Measurements from ENCODE around the gene UBQLN4. TPM values are rescaled to one million over a fixed set of nuclear protein-coding genes. Genes with fewer than 3 reads are reported as not detected.
A peak's percentile ranks its signal among the peaks of the same experiment; 100 is the strongest.

UBQLN4 gene
- total RNA-seq, 1 experiment from 2014 or later = 36.6 TPM

DNA sequence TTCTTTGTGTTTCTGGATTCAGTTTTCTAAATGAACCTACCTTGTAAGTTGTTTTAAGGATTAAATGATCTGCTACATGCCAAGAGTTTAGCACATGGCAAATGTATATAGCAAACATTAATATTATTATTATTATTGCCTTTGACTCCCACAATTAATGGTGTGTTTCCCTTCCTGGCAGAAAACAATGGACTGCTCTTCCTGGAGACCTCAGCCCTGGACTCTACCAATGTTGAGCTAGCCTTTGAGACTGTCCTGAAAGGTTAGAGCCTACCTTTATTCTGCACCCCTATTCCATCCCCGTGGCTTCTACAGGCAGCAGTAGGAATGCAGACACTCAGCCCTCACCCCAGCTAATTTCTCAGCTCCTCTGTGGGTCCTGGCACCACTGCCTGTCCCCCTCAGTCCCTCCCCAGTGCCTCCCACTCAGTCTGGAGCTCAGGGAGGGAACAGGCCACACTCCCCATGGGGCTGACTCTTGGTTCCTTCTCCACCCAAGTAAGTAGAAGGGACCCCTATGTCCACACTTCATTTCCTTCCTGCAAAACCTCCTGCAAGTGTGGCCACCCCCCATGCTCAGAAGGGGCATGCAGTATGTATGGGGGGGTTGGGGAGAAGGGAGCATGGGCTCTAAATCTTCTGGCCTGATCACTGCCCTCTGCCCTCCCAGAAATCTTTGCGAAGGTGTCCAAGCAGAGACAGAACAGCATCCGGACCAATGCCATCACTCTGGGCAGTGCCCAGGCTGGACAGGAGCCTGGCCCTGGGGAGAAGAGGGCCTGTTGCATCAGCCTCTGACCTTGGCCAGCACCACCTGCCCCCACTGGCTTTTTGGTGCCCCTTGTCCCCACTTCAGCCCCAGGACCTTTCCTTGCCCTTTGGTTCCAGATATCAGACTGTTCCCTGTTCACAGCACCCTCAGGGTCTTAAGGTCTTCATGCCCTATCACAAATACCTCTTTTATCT, 16.2 kb upstream of the UBQLN4 start:
- in situ Hi-C loops (cut with HindIII; ENCODE audit: low pct_unique_long_range_greater_than_20kb, low sequenced_read_pairs) = no loop called here
- no peak for DNase-seq (ENCODE audit: low read depth)

DNA sequence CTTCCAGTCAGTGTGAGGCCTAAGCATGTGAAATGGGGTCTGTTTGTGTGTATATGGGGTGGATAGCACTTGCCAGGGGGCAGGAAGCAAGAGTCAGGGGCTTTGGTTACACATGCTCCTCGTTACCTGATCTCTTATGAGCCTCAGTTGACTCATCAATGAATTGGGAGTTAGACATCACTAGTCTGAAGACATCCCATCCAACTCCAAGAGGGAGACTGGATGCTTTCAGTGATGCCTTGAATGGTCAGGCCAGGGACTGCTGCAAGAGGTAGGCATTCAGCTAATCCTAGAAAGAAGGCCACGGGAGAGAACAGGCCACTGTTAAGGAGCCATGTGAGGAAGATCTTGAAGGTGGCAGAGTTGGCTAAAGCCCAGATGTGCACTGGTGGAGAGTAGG, 13.7 kb upstream of the UBQLN4 start:
- in situ Hi-C loops (cut with HindIII; ENCODE audit: low pct_unique_long_range_greater_than_20kb, low sequenced_read_pairs) = no loop called here
- no peak for DNase-seq (ENCODE audit: low read depth)

DNA sequence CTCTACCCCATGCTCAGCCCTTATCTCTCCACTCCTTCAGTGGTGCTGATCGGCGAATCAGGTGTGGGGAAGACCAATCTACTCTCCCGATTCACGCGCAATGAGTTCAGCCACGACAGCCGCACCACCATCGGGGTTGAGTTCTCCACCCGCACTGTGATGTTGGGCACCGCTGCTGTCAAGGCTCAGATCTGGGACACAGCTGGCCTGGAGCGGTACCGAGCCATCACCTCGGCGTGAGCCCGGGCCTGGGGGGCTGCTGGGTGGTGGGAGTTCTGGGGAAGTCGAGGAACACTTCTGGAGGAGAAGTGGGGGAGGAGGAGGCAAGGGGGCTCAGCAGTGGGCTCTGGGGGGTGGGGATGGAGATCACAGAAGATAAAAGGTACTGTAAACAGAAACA, 12.3 kb upstream of the UBQLN4 start:
- DNase-seq (ENCODE audit: low read depth) = no peak
- in situ Hi-C loops (cut with HindIII; ENCODE audit: low pct_unique_long_range_greater_than_20kb, low sequenced_read_pairs) = no loop called here

DNA sequence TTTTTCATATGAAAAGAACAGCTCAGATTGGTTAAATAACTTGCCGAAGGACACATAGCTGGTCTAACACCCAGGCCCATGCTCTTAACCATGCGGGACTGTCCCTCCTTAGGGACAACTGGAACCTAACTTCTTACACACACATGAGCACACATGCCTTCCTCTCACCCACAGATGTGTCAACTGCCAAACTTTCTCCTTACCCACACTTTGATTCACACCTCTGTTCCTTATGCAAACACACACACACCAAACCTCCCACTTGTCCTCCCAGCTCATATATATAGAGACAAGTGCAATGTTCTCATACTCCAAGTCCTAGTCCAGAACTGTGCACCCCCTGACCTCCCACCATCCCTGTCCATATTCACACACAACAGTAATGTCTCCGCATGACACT, 11.6 kb upstream of the UBQLN4 start:
- no peak for DNase-seq (ENCODE audit: low read depth)
- in situ Hi-C loops (cut with HindIII; ENCODE audit: low pct_unique_long_range_greater_than_20kb, low sequenced_read_pairs) = no loop called here

DNA sequence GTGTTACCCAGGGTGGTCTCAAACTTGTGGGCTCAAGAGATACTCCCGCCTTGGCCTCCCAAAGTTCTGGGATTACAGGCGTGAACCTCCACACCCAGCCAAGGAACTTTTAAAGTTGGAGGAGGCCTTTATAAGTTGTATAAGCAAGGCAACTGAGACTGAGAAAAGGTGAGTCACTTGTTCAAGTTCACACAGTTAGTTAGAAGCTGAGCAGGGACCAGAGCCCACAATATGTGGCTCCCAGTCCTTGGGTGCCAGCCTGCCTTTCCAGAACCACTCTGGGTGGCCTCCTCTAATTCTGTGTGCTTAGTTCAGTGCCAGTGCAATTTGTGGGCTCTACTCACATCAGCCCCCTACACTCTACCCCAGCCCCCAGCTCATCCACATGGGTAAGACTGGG, 11.0 kb upstream of the UBQLN4 start:
- in situ Hi-C loops (cut with HindIII; ENCODE audit: low pct_unique_long_range_greater_than_20kb, low sequenced_read_pairs) = no loop called here
- DNase-seq (ENCODE audit: low read depth) = no peak

DNA sequence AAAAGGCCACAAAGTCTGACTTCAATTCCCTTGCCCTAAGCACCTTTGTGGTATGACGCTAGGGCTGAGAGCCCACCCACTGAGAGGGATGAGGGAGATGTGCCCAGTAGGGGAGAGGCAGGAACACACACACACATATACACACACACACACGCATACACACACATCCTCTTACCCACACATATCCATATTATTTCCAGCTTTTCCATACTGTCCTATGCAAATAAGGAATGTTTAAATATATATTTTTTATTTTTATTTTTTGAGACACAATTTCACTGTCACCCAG, 10.3 kb upstream of the UBQLN4 start:
- DNase-seq (ENCODE audit: low read depth) = no peak
- in situ Hi-C loops (cut with HindIII; ENCODE audit: low pct_unique_long_range_greater_than_20kb, low sequenced_read_pairs) = no loop called here

DNA sequence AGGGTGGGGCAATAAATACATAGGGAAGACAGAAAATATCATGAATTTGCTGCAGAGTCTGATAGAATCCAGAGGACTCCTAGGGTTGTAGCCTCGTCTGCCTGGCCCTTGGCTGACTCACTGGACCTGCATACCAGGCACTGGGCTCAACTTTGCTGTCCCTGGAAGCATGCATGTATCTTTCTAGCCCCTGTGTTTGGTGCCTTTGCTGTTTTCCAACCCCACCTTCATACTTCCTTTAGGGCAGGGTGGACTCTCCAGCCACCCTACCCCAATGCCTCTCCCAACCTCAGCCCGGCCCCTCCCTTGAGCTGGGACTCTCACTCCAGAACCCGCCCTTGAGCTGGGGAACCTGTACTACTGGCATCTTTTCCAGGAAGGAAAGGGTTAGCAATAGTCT, 8.6 kb upstream of the UBQLN4 start:
- in situ Hi-C loops (cut with HindIII; ENCODE audit: low pct_unique_long_range_greater_than_20kb, low sequenced_read_pairs) = no loop called here
- no peak for DNase-seq (ENCODE audit: low read depth)

DNA sequence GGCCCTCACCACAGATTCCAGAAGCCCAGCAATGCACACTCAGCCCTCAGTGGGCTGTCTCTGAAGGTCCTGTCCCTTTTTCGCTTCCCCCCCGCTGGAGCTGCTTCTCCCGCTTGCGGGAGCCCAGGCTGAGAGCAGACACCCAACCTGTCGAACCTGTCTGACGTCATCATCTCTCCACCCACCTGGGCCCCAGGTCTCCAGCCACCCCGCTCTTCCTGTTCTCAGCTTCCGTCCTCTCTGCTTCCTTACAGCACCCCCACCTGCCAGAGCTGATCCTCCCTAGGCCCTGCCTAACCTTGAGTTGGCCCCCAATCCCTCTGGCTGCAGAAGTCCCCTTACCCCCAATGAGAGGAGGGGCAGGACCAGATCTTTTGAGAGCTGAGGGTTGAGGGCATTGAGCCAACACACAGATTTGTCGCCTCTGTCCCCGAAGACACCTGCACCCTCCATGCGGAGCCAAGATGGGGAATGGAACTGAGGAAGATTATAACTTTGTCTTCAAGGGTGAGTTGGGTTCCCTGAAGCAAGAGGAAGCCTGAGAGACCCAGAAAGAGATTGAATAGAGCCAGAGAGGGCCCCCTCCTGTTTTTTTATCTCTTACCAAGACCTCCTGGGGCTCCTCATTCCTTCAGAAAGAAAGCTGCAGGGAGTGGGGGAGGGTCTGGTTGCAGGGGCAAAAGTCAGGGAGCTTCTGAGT, 7.5 kb upstream of the UBQLN4 start, which contains the start of gene RAB25:
TSS of gene RAB25 (plus strand) at position 224 of the 700 bp plus-strand sequence. CDS start at position 465, 241 bp downstream.
- in situ Hi-C loops (cut with HindIII; ENCODE audit: low pct_unique_long_range_greater_than_20kb, low sequenced_read_pairs) = no loop called here

DNA sequence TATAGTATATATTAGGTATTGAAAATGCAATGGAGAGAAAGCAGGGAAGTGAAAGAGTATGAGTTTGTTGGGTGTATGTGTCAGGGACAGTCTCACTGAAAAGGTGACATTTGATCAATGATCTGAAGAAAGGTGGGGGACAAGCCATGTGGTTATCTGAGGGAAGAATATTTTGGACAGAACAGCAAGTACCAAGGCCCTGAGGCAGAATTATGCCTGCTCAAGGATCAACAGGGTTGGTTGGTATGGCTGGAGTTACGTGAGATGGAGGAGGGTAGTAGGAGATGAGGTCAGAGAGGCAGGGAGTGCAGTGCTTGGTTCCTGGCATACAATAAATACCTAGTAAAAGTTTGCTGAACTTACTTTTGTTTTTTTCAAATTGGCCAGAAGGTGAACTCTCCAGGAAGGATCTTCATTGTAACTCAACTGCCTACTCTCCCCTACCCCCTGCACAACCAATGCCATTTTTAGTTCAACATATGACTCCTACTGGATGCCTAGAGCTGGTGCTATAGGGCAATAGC, 2.8 kb upstream of the UBQLN4 start:
- in situ Hi-C loops (cut with HindIII; ENCODE audit: low pct_unique_long_range_greater_than_20kb, low sequenced_read_pairs) = no loop called here
- no peak for DNase-seq (ENCODE audit: low read depth)

More for the DNA sequence above, 7.5 kb upstream of the UBQLN4 start, which contains the start of gene RAB25:
- DNase-seq (ENCODE audit: low read depth) = no peak

DNA sequence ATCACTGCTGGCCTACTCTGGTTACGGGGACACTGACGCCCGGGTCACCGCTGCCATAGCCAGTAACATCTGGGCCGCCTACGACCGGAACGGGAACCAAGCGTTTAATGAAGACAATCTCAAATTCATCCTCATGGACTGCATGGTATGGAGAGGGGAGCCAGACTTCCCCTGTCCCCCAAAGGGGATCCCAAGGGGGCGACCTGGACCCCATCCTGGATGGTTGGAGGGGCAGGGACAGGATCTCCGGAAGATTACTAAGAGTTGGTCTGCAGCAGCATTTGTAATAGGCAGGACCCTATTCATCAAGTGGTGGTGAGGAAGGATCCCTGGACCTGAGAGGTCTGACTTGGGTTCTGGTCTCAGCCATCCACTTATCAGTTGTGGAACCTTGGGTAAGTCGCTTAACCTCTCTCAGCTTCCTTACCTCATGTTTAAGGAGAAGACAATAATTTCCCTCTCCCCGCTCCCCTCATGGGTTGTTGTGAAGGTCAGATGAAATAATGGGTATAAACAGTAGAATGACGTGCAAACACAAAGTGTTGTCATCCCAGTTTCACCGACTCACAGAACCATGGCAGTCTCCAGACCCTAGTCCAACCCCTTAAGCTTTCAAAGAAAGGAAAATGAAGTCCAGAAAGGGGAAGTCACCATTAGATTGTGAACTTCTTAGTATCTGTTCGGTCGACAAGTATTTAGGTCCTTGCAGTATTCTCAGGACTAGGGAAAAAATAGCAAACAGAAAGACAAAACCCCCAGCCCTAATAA, 1.9 kb upstream of the UBQLN4 start:
- no peak for DNase-seq (ENCODE audit: low read depth)
- in situ Hi-C loops (cut with HindIII; ENCODE audit: low pct_unique_long_range_greater_than_20kb, low sequenced_read_pairs) = no loop called here

DNA sequence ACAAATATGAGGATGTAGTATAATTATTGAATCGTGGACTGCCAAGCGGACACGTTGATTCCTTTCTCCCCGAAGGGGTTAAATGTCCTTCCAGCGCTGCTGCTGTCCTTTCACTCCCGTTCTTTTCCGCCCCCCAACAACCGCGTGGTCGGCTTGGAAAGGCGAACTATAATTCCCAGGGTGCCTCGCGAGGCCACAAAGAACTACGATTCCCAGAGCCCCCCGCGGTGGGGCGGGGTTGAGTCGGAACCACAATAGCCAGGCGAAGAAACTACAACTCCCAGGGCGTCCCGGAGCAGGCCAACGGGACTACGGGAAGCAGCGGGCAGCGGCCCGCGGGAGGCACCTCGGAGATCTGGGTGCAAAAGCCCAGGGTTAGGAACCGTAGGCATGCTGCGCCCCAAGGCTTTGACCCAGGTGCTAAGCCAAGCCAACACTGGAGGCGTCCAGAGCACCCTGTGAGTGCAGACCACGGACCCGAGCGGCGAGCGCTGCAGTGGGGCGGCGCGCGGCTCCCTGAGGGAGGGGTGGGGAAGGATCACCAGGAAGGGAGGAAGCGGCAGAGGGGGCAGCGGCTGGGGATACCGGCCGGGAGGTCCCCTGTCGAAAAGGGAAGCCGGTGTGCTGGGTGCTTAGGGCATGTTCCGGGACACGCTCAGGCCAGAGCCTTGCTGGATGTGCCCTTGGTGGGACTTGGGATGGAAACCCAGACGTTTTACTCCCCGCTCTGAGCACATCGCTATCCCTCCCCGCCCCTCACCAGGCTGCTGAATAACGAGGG, 1.1 kb upstream of the UBQLN4 start, which contains the start of gene LAMTOR2:
TSS of gene LAMTOR2 (plus strand) at position 283 of the 781 bp plus-strand sequence. CDS start at position 391, 108 bp downstream.
- in situ Hi-C loops (cut with HindIII; ENCODE audit: low pct_unique_long_range_greater_than_20kb, low sequenced_read_pairs) = no loop called here
- DNase-seq (ENCODE audit: low read depth) = peak; percentile 97

DNA sequence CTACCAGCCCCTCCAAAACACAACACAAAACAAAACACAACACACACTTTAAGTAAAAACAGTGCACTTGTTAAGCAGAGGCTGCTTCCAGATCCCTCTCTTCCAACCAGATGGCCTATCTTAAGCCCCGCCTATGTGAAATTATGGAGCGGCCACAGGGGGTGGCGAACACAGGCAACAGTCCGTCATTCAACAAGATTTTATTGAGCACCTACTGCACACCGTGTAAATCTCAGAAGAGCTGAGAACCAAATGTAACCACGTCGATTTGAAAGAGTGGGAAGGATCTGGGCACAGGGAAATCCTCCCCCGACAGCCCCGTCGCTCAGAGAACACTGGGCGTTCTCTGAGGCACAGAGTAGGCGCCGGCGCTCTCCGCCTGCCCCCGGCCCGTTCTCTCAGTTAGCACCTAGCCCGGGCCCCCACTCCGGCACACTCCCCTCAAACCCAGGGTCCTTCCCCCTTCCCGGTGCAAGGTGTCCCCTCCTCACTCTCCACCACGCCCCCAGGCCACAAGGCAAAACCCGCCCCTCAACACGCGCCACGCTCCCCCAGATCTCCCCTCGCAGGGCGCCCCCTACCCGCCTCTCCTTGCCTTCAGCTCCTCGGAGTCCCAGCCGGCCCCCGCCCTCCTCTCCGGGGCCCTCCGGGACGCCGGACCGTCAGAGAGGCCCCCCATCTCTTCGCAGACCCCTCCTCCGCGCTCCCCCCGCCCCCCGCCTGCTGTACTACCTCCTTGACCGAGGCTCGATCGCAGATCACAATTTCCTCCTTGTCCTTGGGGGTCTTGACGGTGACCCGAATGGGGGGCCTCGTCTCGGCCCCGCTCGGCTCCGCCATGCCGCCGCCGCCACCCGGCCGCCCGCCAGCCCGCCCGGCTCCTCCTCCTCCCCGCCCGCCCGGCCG, 483 bp downstream of the UBQLN4 start:
- DNase-seq (ENCODE audit: low read depth) = peak; percentile 63
- in situ Hi-C loops (cut with HindIII; ENCODE audit: low pct_unique_long_range_greater_than_20kb, low sequenced_read_pairs) = no loop called here

DNA sequence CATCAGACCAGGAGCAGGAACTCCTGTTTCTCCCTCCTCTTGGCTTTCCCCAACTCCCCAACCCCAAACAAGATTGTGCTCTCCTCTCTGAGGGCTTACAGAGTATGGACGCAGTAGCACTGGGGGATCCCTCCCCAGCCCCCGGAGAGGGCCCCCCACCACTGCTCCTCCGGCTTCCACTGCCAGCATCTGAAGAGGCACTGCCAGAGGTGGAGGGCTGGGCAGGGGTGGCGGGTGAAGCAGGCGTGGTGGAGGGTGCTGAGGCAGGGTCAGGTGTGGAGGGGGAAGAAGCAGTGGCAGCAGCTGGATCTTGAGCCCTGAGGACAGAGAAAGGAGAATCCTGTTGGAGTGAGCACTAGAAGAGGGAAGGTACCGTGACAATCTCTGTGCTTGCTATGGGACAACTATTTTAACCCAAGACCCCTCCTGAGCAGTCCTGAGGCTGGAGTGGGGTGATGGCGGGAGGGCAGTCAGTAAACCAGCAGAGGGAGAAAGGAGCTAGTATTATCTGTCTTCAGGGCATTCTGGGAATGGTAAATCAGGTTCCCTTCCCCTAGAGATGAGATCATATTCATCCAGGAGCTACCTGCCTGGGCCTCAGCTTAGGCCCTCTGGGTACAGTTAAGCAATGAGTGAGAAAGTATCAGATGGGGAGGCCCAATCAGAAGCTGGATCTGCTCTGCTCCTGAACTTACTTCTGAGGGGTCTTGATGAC, 2.4 kb downstream of the UBQLN4 start:
- in situ Hi-C loops (cut with HindIII; ENCODE audit: low pct_unique_long_range_greater_than_20kb, low sequenced_read_pairs) = no loop called here
- no peak for DNase-seq (ENCODE audit: low read depth)

DNA sequence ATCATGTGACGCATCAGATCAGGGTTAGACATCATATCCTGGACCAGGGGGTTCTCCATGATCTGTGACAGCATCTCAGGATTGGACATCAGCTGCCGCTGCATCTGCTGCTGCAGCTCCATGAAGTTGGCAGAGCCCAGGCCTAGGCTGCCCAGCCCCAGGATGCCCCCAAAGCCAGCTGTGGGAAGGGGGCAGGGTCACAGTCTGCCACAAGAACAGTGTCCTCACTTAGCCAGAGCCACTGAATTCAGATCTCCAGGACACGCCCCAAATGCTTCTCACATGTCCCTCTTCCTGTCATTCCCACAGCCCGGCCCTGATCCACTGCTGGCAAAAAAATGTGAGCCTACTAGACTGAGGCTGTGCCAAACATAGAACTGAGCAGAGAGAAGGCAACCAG, 3.2 kb downstream of the UBQLN4 start:
- in situ Hi-C loops (cut with HindIII; ENCODE audit: low pct_unique_long_range_greater_than_20kb, low sequenced_read_pairs) = no loop called here
- peak; percentile 56 for DNase-seq (ENCODE audit: low read depth)

DNA sequence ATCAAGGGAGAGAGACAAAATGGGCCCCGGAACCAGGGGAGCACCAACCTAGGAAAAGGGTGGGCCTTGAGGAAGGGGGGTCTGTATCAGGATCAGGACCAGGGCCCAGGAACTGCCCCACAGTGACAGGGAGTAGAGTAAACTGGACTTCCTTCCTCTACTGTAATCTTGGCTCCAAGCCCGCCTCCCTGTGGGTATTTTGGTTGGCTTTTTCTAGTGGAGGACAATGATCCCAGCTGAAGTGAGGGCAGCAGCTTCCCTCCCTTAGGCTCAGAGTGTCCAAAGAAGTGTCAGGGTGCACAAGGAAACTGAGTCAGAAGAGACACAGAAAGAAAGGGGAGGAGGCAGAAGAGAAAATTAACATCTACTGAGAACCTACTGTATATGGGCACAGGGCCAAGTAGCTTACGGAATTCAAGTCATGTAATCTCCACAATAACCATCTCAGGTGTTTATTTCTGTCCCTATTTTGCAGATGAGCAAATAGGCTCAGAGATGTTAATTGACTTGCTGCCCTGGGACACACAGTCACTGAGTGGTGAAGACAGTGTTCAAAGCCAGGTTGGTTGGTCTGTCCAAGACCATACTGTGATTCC, 4.8 kb downstream of the UBQLN4 start:
- DNase-seq (ENCODE audit: low read depth) = no peak

DNA sequence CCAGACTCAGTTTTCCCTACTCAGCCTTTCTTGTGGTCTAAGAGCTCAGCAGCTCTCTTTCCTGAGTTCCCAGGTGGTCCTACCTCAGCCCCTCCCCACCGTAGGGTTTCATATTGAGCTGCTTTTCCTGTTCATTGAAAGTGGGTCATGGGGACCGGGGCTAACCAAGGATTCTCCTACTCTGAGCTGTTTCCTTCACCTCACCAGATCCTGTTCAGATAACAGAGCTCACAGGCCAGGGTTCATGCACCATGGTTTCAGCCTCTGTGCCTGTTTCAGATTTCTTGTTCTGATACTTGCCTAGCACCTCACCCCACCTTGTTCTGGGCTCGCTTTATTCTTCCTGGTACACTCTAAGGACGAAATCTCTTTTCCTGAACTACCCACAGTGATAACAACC, 8.5 kb downstream of the UBQLN4 start:
- in situ Hi-C loops (cut with HindIII; ENCODE audit: low pct_unique_long_range_greater_than_20kb, low sequenced_read_pairs) = no loop called here

More for the DNA sequence above, 4.8 kb downstream of the UBQLN4 start:
- in situ Hi-C loops (cut with HindIII; ENCODE audit: low pct_unique_long_range_greater_than_20kb, low sequenced_read_pairs) = no loop called here

More for the DNA sequence above, 8.5 kb downstream of the UBQLN4 start:
- no peak for DNase-seq (ENCODE audit: low read depth)

Measured in Caki2 (cell line).